M059J (cell line): Measurements from ENCODE around the gene RASL10A. TPM values are rescaled to one million over a fixed set of nuclear protein-coding genes. Genes with fewer than 3 reads are reported as not detected.

ENCODE experiments used
- DNase-seq: peaks from one replicate; pipeline ENCODE4 v3.0.0-alpha.2; 2012; ENCODE audit warnings: low read depth
- total RNA-seq: library from RNA; depleted of rRNA; stranded (reverse); fragments of >200 nt; shearing (Covaris generic); gene quantifications from 2 replicates; pipeline ENCODE4 v1.2.3, GENCODE V29; 2014; rRNA removed

Gene RASL10A
- total RNA-seq, 1 experiment from 2014 or later: 0.07 TPM

GRCh38 chr22:29270475-29271271 is 44.8 kb downstream of the RASL10A start:
- DNase-seq: peak; percentile 58

- DNase-seq: peak; percentile 36
Measured at GRCh38 chr22:29269731-29270474, 45.6 kb downstream of the RASL10A start.

- DNase-seq: no peak
Measured at GRCh38 chr22:29269230-29269604, 46.3 kb downstream of the RASL10A start.

- DNase-seq: peak; percentile 56
Measured at GRCh38 chr22:29268511-29269229, 46.8 kb downstream of the RASL10A start.

GRCh38 chr22:29267858-29268510 is 47.5 kb downstream of the RASL10A start, which contains the start of the genes EWSR1 and RHBDD3:
EWSR1 (plus strand) TSS chr22:29268268; CDS start chr22:29268337, 69 bp downstream.
RHBDD3 (minus strand) TSS chr22:29267981; CDS start chr22:29265626, 2,355 bp downstream.
- DNase-seq: peak; percentile 91

- no peak for DNase-seq
Measured at GRCh38 chr22:29267462-29267857, 48.0 kb downstream of the RASL10A start.

GRCh38 chr22:29266564-29267461 is 48.7 kb downstream of the RASL10A start:
- no peak for DNase-seq

GRCh38 chr22:29265929-29266328 is 49.6 kb downstream of the RASL10A start:
- DNase-seq: no peak

- no peak for DNase-seq
Measured at GRCh38 chr22:29265305-29265704, 50.2 kb downstream of the RASL10A start.

- DNase-seq: no peak
Measured at GRCh38 chr22:29263791-29264276, 51.7 kb downstream of the RASL10A start.

Other genes starting within 250 kb of the RASL10A start
- 3.7 and 6.8 TPM in 2 replicates for gene KREMEN1, start 242.7 kb downstream of the RASL10A start, total RNA-seq
- 0.07 TPM in 1 of 2 replicates, not detected in the other for gene EMID1, start 109.8 kb downstream of the RASL10A start, total RNA-seq
- gene RHBDD3, start 47.7 kb downstream of the RASL10A start, total RNA-seq: 17.7 and 33.1 TPM in 2 replicates
- gene EWSR1, start 47.4 kb downstream of the RASL10A start, total RNA-seq: 179 and 188 TPM in 2 replicates
- gene GAS2L1, start 9.0 kb downstream of the RASL10A start, total RNA-seq: 10.2 and 17.2 TPM in 2 replicates
- gene AP1B1, start 72.9 kb upstream of the RASL10A start, total RNA-seq: 33.8 and 65.6 TPM in 2 replicates
- not detected in 2 replicates for gene RFPL1, start 122.9 kb upstream of the RASL10A start, total RNA-seq
- not detected in 2 replicates for gene NEFH, start 164.5 kb upstream of the RASL10A start, total RNA-seq
- 22.3 and 30.5 TPM in 2 replicates for gene THOC5, start 238.1 kb upstream of the RASL10A start, total RNA-seq